GM18498 (cell line): Measurements from ENCODE around the gene STK10.

Source experiments
- ATAC-seq: cut with Tn5 transposase; IDR thresholded peaks from one replicate; pipeline ENCODE4 v1.9.1; 2021; ENCODE audit warnings: mild to moderate bottlenecking, moderate library complexity; ENCODE audit not compliant: unreplicated experiment

STK10 gene

GRCh38 chr5:172063463-172064235 is 124.4 kb downstream of the STK10 start:
- ATAC-seq, result no peak

GRCh38 chr5:172059661-172060100 is 128.3 kb downstream of the STK10 start:
- ATAC-seq, result no peak

GRCh38 chr5:172058088-172058487 is 129.9 kb downstream of the STK10 start:
- ATAC-seq, result no peak

- ATAC-seq, result no peak
These were observed 132.0 kb downstream of the STK10 start for GRCh38 chr5:172055996-172056395.

- ATAC-seq, result no peak
These were observed 132.6 kb downstream of the STK10 start for GRCh38 chr5:172055421-172055820.

- no peak for ATAC-seq
These were observed 133.3 kb downstream of the STK10 start for GRCh38 chr5:172054611-172055153.

GRCh38 chr5:172052450-172053236 is 135.4 kb downstream of the STK10 start:
- no peak for ATAC-seq

GRCh38 chr5:172051643-172052339 is 136.2 kb downstream of the STK10 start:
- ATAC-seq, result no peak

- no peak for ATAC-seq
These were observed 137.9 kb downstream of the STK10 start for GRCh38 chr5:172050080-172050479.

GRCh38 chr5:172049226-172049796 is 138.7 kb downstream of the STK10 start:
- no peak for ATAC-seq

GRCh38 chr5:172048539-172049101 is 139.4 kb downstream of the STK10 start:
- no peak for ATAC-seq

- no peak for ATAC-seq
These were observed 139.9 kb downstream of the STK10 start for GRCh38 chr5:172048170-172048422.

GRCh38 chr5:172046593-172046992 is 141.4 kb downstream of the STK10 start:
- no peak for ATAC-seq

GRCh38 chr5:172045315-172045632 is 142.8 kb downstream of the STK10 start:
- no peak for ATAC-seq

- no peak for ATAC-seq
These were observed 143.3 kb downstream of the STK10 start for GRCh38 chr5:172044631-172045314.

GRCh38 chr5:172043865-172044264 is 144.2 kb downstream of the STK10 start:
- no peak for ATAC-seq

GRCh38 chr5:172042183-172042582 is 145.8 kb downstream of the STK10 start:
- ATAC-seq, result no peak

GRCh38 chr5:172038167-172038566 is 149.9 kb downstream of the STK10 start:
- no peak for ATAC-seq

GRCh38 chr5:172035049-172035448 is 153.0 kb downstream of the STK10 start:
- ATAC-seq, result peak; percentile 77

GRCh38 chr5:172031894-172032461 is 156.0 kb downstream of the STK10 start:
- no peak for ATAC-seq
